Mammary epithelial cell (primary cell): ENCODE results near the gene ODAD3.

Experiments
- CTCF ChIP-seq, 2 donors: IDR thresholded peaks in 1 of 2; conservative IDR thresholded peaks in 1 of 2; 2 replicates each; pipeline ENCODE4 v1.5.1; 2011 to 2012; ENCODE audit warnings: inconsistent platforms in 2 of 2, low read length in 2 of 2, mild to moderate bottlenecking in 2 of 2, control low read depth in 1 of 2, low read depth in 1 of 2; ENCODE audit not compliant: insufficient read depth in 1 of 2; ENCODE audit errors: extremely low read depth in 1 of 2
- EZH2 ChIP-seq: IDR thresholded peaks from 2 replicates; pipeline ENCODE4 v1.6.1; 2012; ENCODE audit warnings: low read length, inconsistent platforms, borderline replicate concordance

GRCh38 chr19:11420429-11421370, 14.2 kb downstream of the ODAD3 start:
- TF ChIP-seq EZH2 (no peak), CTCF (conservative IDR thresholded peaks at IDR 0.05 in 1 of 2, IDR thresholded peaks at IDR 0.05 in 1 of 2; ENCODE audit: extremely low read depth in 1 of 2, insufficient read depth in 1 of 2, low read depth in 1 of 2, low read length in 2 of 2) (no peak)
